WTC11 (cell line): ENCODE measurements around the gene SAMSN1. TPM values are rescaled to one million over a fixed set of nuclear protein-coding genes. Genes with fewer than 3 reads are reported as not detected.

Experiments
- ATF1 ChIP-seq: sonication (generic); formaldehyde crosslinking; IDR thresholded peaks from 2 replicates; pipeline ENCODE4 v1.8.1; 2023; ENCODE audit warnings: mild to moderate bottlenecking, moderate library complexity, missing genetic modification reagents
- ATF3 ChIP-seq: sonication (generic); formaldehyde crosslinking; conservative IDR thresholded peaks from 2 replicates; pipeline ENCODE4 v1.8.1; 2022; ENCODE audit warnings: mild to moderate bottlenecking, missing genetic modification reagents
- ZNF396 ChIP-seq: fragments of 250-450 bp; sonication (Bioruptor Pico); IDR thresholded peaks from 2 replicates; pipeline ENCODE4 v1.8.0; 2021; ENCODE audit warnings: mild to moderate bottlenecking, moderate library complexity, borderline replicate concordance
- total RNA-seq: library from RNA; stranded (reverse); gene quantifications from 3 replicates; pipeline ENCODE4 v1.2.3, GENCODE V29; 2021
- TF ChIP-seq, protein P1 (sequence below): fragments of 250-450 bp; sonication (Bioruptor Pico); conservative IDR thresholded peaks from 2 replicates; pipeline ENCODE4 v1.9.0; 2021; ENCODE audit warnings: mild to moderate bottlenecking

Gene SAMSN1
- total RNA-seq, 1 experiment from 2014 or later: 1.2 TPM

- TF ChIP-seq, protein P1, sequence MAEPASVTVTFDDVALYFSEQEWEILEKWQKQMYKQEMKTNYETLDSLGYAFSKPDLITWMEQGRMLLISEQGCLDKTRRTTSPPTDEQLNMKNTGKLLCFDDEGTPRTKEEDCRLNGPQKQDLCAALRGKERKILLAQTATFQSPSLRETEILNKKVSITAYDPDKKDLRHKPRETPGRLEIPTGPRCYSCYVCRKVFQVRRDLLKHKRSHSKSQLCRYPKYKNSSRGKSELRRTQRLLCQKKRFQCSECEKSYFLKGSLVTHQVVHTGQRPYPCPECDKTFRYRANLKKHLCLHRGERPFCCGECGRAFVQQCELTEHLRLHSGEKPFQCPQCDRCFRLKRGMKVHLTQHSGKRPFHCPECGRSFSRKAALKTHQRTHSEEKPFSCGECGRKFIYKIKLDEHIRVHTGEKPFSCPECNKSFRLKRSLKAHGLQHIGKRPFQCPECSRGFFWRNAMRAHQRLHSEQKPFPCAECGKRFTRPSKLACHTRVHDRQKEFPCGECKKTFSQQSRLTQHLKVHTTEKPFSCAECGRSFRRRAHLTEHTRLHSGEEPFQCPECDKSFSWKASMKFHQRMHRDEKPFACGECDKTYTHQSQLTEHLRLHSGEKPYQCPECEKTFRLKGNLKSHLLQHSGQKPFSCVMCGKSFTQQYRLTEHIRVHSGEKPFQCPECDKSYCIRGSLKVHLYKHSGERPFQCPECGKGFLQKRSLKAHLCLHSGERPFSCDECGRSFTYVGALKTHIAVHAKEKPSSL (CRISPR knock-in tag): no peak
- TF ChIP-seq ZNF396 (no peak), ATF3 (no peak), ATF1 (CRISPR knock-in tag) (no peak)
- TF ChIP-seq, all 79 proteins: peak for 0
These were observed 110.7 kb downstream of the SAMSN1 start (continued) for GRCh38 chr21:14435423-14435822.

Other genes with a start within 250 kb of the SAMSN1 start
- gene HSPA13, start 163.2 kb downstream of the SAMSN1 start, total RNA-seq: 25.3 to 28.6 TPM (median 25.8 TPM) in 3 replicates